ENCODE data around the gene PHF2.

DNA sequence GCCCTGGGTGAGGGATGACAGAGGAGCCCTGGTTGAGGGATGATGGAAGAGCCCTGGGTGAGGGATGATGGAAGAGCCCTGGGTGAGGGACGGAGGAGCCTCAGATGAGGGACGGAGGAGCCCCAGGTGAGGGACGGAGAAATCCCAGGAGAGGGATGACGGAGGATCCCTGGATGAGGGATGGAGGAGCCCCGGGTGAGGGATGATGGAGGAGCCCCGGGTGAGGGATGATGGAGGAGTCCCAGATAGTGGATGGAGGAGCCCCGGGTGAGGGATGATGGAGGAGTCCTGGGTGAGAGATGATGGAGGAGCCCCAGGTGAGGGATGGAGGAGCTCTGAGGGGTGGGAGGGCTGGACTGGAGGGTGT is 10.9 kb downstream of the PHF2 start:
- TF ChIP-seq POLR2A (IDR thresholded peaks at IDR 0.05; ENCODE audit: low read length) (no peak), GATA1 (IDR thresholded peaks at IDR 0.05; ENCODE audit: low read depth, low read length) (no peak)
